Ascending aorta (tissue), 2 donors: Measurements from ENCODE around the gene P4HA3. TPM values are rescaled to one million over a fixed set of nuclear protein-coding genes. Genes with fewer than 3 reads are reported as not detected.

Experiments used
- DNase-seq, 2 donors: peaks; one replicate each; pipeline ENCODE4 v3.0.0-alpha.2; 2019; ENCODE audit warnings: low spot score in 2 of 2
- H3K27ac ChIP-seq, 2 donors: fragments of 200-600 bp; sonication (generic); one replicate each; pipeline ENCODE4 v1.5.1; 2016 to 2017; ENCODE audit warnings: mild to moderate bottlenecking in 1 of 2
- H3K27me3 ChIP-seq: fragments of 200-600 bp; sonication (generic); one replicate; pipeline ENCODE4 v1.5.1; 2017
- H3K36me3 ChIP-seq, 2 donors: fragments of 200-600 bp; sonication (generic); one replicate each; pipeline ENCODE4 v1.5.1; 2016
- H3K4me1 ChIP-seq, 2 donors: fragments of 200-600 bp; sonication (generic); one replicate each; pipeline ENCODE4 v1.5.1; 2016 to 2017; ENCODE audit warnings: mild to moderate bottlenecking in 1 of 2
- H3K4me3 ChIP-seq, 2 donors: fragments of 200-600 bp; sonication (generic); one replicate each; pipeline ENCODE4 v1.5.1; 2016 to 2017; ENCODE audit warnings: mild to moderate bottlenecking in 1 of 2
- H3K9me3 ChIP-seq, 2 donors: fragments of 200-600 bp; sonication (generic); one replicate each; pipeline ENCODE4 v1.5.1; 2016
- CTCF ChIP-seq, 3 experiments: fragments of 200-600 bp in 2 of 3; fragments of 450-650 bp in 1 of 3; sonication (generic) in 2 of 3; IDR thresholded peaks; one replicate each; pipeline ENCODE4 v1.5.1; 2016 to 2019; ENCODE audit warnings: antibody characterized with exemption in 3 of 3, mild to moderate bottlenecking in 1 of 3, moderate library complexity in 1 of 3
- intact Hi-C: fragments of 100-400 bp; cut with DNase I; formaldehyde crosslinking; loops from one replicate; pipeline ENCODE4 v1.15.1; 2023
- total RNA-seq: library from RNA; depleted of rRNA; stranded (reverse); fragments of >200 nt; gene quantifications from one replicate; pipeline ENCODE4 v1.1.0, GENCODE V29; 2016

P4HA3 gene
- total RNA-seq, 1 donor from 2014 or later = 2.1 TPM

- Histone ChIP-seq H3K4me3 (no peak overlapping the region), H3K27ac (no peak overlapping the region), H3K27me3 (no peaks in the 10 kb centered on the region), H3K4me1 (no peaks in the 10 kb centered on the region), H3K36me3 (peaks cover 22 to 35% of the 10 kb centered on the region in 2 donors), H3K9me3 (no peaks in the 10 kb centered on the region)
- intact Hi-C loops = no loop called here
- no peak for DNase-seq
- TF ChIP-seq CTCF (IDR thresholded peaks at IDR 0.05) = no peak
Measured at GRCh38 chr11:74232311-74232950, 79.0 kb downstream of the P4HA3 start.

- intact Hi-C loops = no loop called here
- no peak overlapping the region for H3K27ac ChIP-seq
- TF ChIP-seq CTCF (IDR thresholded peaks at IDR 0.05) = no peak
- H3K36me3 ChIP-seq = peaks cover 9 to 17% of the 10 kb centered on the region in 2 donors
- no peaks in the 10 kb centered on the region for H3K27me3 ChIP-seq
- no peak overlapping the region for H3K4me3 ChIP-seq
- no peak for DNase-seq
- H3K4me1 ChIP-seq = no peaks in the 10 kb centered on the region
- H3K9me3 ChIP-seq = no peaks in the 10 kb centered on the region
Measured at GRCh38 chr11:74226907-74227306, 84.5 kb downstream of the P4HA3 start.

GRCh38 chr11:74225565-74225964, 85.9 kb downstream of the P4HA3 start:
- no peaks in the 10 kb centered on the region for H3K4me1 ChIP-seq
- H3K4me3 ChIP-seq = no peak overlapping the region
- TF ChIP-seq CTCF (IDR thresholded peaks at IDR 0.05) = no peak
- intact Hi-C loops = no loop called here
- no peaks in the 10 kb centered on the region for H3K9me3 ChIP-seq
- H3K27ac ChIP-seq = no peak overlapping the region
- H3K36me3 ChIP-seq = peaks cover 4 to 10% of the 10 kb centered on the region in 2 donors
- DNase-seq = no peak
- no peaks in the 10 kb centered on the region for H3K27me3 ChIP-seq

- no peak overlapping the region for H3K4me3 ChIP-seq
- no peaks in the 10 kb centered on the region for H3K4me1 ChIP-seq
- no peak for DNase-seq
- intact Hi-C loops = no loop called here
- peaks cover 0 to 4% of the 10 kb centered on the region in 2 donors for H3K36me3 ChIP-seq
- no peak overlapping the region for H3K27ac ChIP-seq
- no peaks in the 10 kb centered on the region for H3K9me3 ChIP-seq
- no peaks in the 10 kb centered on the region for H3K27me3 ChIP-seq
- TF ChIP-seq CTCF (IDR thresholded peaks at IDR 0.05) = no peak
Measured at GRCh38 chr11:74221816-74222215, 89.6 kb downstream of the P4HA3 start.

GRCh38 chr11:74220376-74220775, 91.1 kb downstream of the P4HA3 start:
- H3K4me3 ChIP-seq = no peak overlapping the region
- no peaks in the 10 kb centered on the region for H3K27me3 ChIP-seq
- DNase-seq = no peak
- intact Hi-C loops = no loop called here
- no peak for TF ChIP-seq CTCF (IDR thresholded peaks at IDR 0.05)
- no peak overlapping the region for H3K27ac ChIP-seq
- H3K4me1 ChIP-seq = no peaks in the 10 kb centered on the region
- H3K9me3 ChIP-seq = no peaks in the 10 kb centered on the region
- peaks cover 0 to 4% of the 10 kb centered on the region in 2 donors for H3K36me3 ChIP-seq

Other genes with a start within 250 kb of the P4HA3 start
- 11.4 TPM for gene C2CD3, start 140.6 kb downstream of the P4HA3 start, total RNA-seq
- 29.7 TPM for gene PPME1, start 140.4 kb downstream of the P4HA3 start, total RNA-seq
- gene PGM2L1, start 86.8 kb upstream of the P4HA3 start, total RNA-seq = 8.4 TPM
- gene KCNE3, start 155.9 kb upstream of the P4HA3 start, total RNA-seq = not detected
- gene LIPT2, start 182.1 kb upstream of the P4HA3 start, total RNA-seq = not detected